Measurements from ENCODE around the gene FCER1G.

- TF ChIP-seq POLR2A (IDR thresholded peaks at IDR 0.05; ENCODE audit: low read depth): peak; percentile 84
- no peak for TF ChIP-seq CTCF (IDR thresholded peaks at IDR 0.05)
These were observed 16.1 kb upstream of the FCER1G start, which contains the start of gene ADAMTS4 for GRCh38 chr1:161198897-161199431.
